A549 treated with ZK216348 at 1 μM for 4 hours (cell line): ENCODE measurements around the gene F12. TPM values are rescaled to one million over a fixed set of nuclear protein-coding genes. Genes with fewer than 3 reads are reported as not detected.

Experiments used
- total RNA-seq: library from RNA; stranded (reverse); fragments of 200-300 nt; extraction: Qiagen RNA extraction; gene quantifications from 5 replicates; pipeline ENCODE4 v1.2.3, GENCODE V29; 2022; ENCODE audit warnings: low read depth

Gene F12
- 11.6 to 25.9 TPM (median 23.8 TPM) in 5 replicates for total RNA-seq

GRCh38 chr5:177409043-177409801, at the start of gene F12:
TSS of gene F12 (minus strand) at chr5:177409564. CDS start at chr5:177409527, 37 bp downstream.

DNA sequence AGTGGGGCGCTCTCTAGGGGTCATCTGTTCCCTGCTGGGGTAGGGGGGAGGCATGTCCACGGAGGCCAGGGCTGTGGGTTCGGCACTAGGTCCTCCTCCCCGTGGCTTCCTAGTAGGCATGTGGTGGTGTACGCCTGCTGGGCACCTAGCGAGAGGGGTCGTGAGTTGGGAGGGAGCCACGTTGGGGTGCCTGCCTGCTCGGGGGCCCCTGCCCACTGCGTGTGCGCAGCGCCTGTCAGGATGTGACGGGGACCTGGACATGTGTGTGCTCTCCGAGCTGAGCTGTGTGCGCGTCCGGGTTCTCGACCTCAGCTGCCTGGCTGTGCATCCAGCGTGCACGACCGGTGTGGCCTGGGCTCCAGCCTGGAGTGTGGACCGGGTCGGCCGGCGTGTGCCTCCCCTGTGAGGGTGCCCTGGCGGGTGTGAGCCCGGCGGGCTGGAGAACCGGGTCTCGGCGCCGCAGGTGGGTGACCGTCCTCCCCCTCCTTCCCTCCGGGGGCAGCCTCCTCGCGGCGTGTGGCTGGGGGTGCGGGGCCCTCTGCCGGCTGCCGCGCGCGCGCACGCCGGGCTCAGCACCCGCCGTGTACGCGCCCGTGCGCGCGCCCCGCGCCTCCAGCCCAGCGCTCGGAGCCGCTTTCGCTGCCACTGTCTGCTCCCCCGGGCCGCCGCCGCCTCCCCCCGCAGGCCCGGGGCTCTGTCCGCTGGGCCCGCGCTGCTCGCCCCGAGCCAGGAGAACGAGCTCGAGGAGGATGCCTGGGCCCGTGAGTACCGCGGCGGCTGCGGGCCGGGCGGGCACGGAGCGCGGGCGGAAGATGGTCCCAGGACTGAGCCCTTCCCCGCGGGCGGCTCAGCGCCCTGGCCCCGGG, 37.1 kb upstream of the F12 start, which contains the start of gene PRR7:
Gene PRR7, plus strand, starts transcription at position 615 of the 866 bp plus-strand sequence. CDS start 8,254 bp downstream, outside the sequence.

GRCh38 chr5:177426566-177427210, 17.3 kb upstream of the F12 start, which contains the start of gene GRK6:
TSS of gene GRK6 (plus strand) at chr5:177426676. CDS start at chr5:177426846, 170 bp downstream.

GRCh38 chr5:177399997-177400868, 9.1 kb downstream of the F12 start, which contains the start of gene PFN3:
TSS of gene PFN3 (minus strand) at chr5:177400661. CDS start at chr5:177400576, 85 bp downstream.

DNA sequence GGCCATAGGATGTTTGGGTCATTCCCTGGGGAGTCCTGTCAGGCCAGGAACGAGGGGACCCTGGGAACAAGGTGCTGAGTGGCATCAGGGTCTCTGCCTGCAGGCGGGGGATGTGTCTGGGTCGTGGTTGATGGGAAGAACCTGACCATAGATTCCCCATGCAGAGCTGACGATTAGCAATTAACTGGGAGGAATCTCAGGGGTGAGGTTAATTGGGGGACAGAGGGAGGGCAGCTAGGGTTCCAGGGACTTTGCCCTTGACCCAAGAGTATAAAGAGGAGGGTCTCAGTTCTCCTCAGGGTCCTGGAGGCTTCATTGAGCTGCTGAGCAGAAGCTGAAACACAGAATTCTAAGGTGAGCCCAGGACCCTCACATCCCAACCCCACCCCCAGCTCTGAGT, 25.2 kb downstream of the F12 start, which contains the start of gene SLC34A1:
Gene SLC34A1, plus strand, starts transcription at position 301 of the 400 bp plus-strand sequence. CDS start 1,308 bp downstream, outside the sequence.

GRCh38 chr5:177357459-177358351, 51.7 kb downstream of the F12 start, which contains the start of gene RGS14:
TSS of gene RGS14 (plus strand) at chr5:177357924. CDS start at chr5:177358025, 101 bp downstream.

Other genes with a start within 250 kb of the F12 start
- 17.8 to 29.4 TPM (median 27.5 TPM) in 5 replicates for gene RAB24, start 105.8 kb downstream of the F12 start, total RNA-seq
- gene PRELID1, start 105.8 kb downstream of the F12 start, total RNA-seq: 252 to 395 TPM (median 363 TPM) in 5 replicates
- gene MXD3, start 97.7 kb downstream of the F12 start, total RNA-seq: 9.4 to 21.9 TPM (median 17.1 TPM) in 5 replicates
- 160 to 242 TPM (median 196 TPM) in 5 replicates for gene LMAN2, start 57.9 kb downstream of the F12 start, total RNA-seq
- gene RGS14, start 51.6 kb downstream of the F12 start, total RNA-seq: 4.3 to 6.5 TPM (median 5.0 TPM) in 5 replicates
- not detected in 5 replicates for gene SLC34A1, start 25.1 kb downstream of the F12 start, total RNA-seq
- not detected in 5 replicates for gene PFN3, start 8.9 kb downstream of the F12 start, total RNA-seq
- 19.0 to 28.3 TPM (median 25.2 TPM) in 5 replicates for gene GRK6, start 17.1 kb upstream of the F12 start, total RNA-seq
- 12.4 to 41.6 TPM (median 34.4 TPM) in 5 replicates for gene PRR7, start 37.2 kb upstream of the F12 start, total RNA-seq
- gene DBN1, start 64.1 kb upstream of the F12 start, total RNA-seq: 44.4 to 81.4 TPM (median 67.6 TPM) in 5 replicates
- gene PDLIM7, start 88.0 kb upstream of the F12 start, total RNA-seq: 65.0 to 100 TPM (median 76.8 TPM) in 5 replicates
- gene DOK3, start 100.3 kb upstream of the F12 start, total RNA-seq: 1.6 to 5.5 TPM (median 4.2 TPM) in 5 replicates
- gene DDX41, start 107.4 kb upstream of the F12 start, total RNA-seq: 89.5 to 135 TPM (median 113 TPM) in 5 replicates
- 16.2 to 38.0 TPM (median 33.9 TPM) in 5 replicates for gene FAM193B, start 145.0 kb upstream of the F12 start, total RNA-seq
- gene TMED9, start 182.6 kb upstream of the F12 start, total RNA-seq: 267 to 288 TPM (median 273 TPM) in 5 replicates
- gene B4GALT7, start 190.6 kb upstream of the F12 start, total RNA-seq: 11.6 to 29.9 TPM (median 27.6 TPM) in 5 replicates